Measurements from ENCODE around the gene PNKD.
A peak's percentile ranks its signal among the peaks of the same experiment; 100 is the strongest.

PNKD gene

GRCh38 chr2:218253232-218253625 lies 17.1 kb upstream of the PNKD start:
- no peak for DNase-seq

- DNase-seq = no peak
These were observed 14.9 kb upstream of the PNKD start for GRCh38 chr2:218255446-218255845.

GRCh38 chr2:218256612-218257350 lies 13.5 kb upstream of the PNKD start:
- no peak for DNase-seq

- DNase-seq = no peak
These were observed 12.8 kb upstream of the PNKD start for GRCh38 chr2:218257390-218257981.

- peak; percentile 37 for DNase-seq
These were observed 11.0 kb upstream of the PNKD start for GRCh38 chr2:218259099-218259961.

- peak; percentile 40 for DNase-seq
These were observed 10.2 kb upstream of the PNKD start for GRCh38 chr2:218260166-218260565.

- peak; percentile 43 for DNase-seq
These were observed 9.4 kb upstream of the PNKD start, which contains the start of gene GPBAR1 for GRCh38 chr2:218260742-218261422. TSS of gene GPBAR1 (plus strand) at chr2:218261015. CDS start at chr2:218262725, 1,710 bp downstream.

- peak; percentile 25 for DNase-seq
These were observed 8.7 kb upstream of the PNKD start for GRCh38 chr2:218261423-218262236.

- no peak for DNase-seq
These were observed 8.1 kb upstream of the PNKD start for GRCh38 chr2:218262237-218262600.

GRCh38 chr2:218262631-218263586 lies 7.4 kb upstream of the PNKD start:
- DNase-seq = no peak

- DNase-seq = no peak
These were observed 6.3 kb upstream of the PNKD start for GRCh38 chr2:218263817-218264641.

GRCh38 chr2:218264773-218265561 lies 5.4 kb upstream of the PNKD start:
- DNase-seq = no peak

GRCh38 chr2:218265626-218266025 lies 4.7 kb upstream of the PNKD start:
- DNase-seq = no peak

- no peak for DNase-seq
These were observed 3.9 kb upstream of the PNKD start for GRCh38 chr2:218266316-218266979.

- DNase-seq = no peak
These were observed 3.1 kb upstream of the PNKD start for GRCh38 chr2:218267259-218267658.

- DNase-seq = no peak
These were observed 585 bp downstream of the PNKD start for GRCh38 chr2:218270721-218271486.

- DNase-seq = no peak
These were observed 1.1 kb downstream of the PNKD start for GRCh38 chr2:218271487-218271797.

Data from right kidney (tissue), 1 donor.